WERI-Rb-1 (cell line): ENCODE data around the gene PGGHG.
"Not testable (repeated sequence)": the region's sequence is repeated elsewhere in the genome, so short reads cannot be mapped to it uniquely, and the experiment has no call there.

ENCODE experiments used
- DNase-seq: peaks from one replicate; pipeline ENCODE4 v3.0.0-alpha.2; 2020
- H3K27ac ChIP-seq: fragments of 250-450 bp; sonication (Bioruptor Pico); 2 replicates; pipeline ENCODE4 v1.5.1; 2020; ENCODE audit warnings: mild to moderate bottlenecking, moderate library complexity
- H3K27me3 ChIP-seq: fragments of 250-450 bp; sonication (Bioruptor Pico); 2 replicates; pipeline ENCODE4 v1.5.1; 2021; ENCODE audit warnings: mild to moderate bottlenecking, low read depth, moderate library complexity; ENCODE audit not compliant: insufficient read depth, severe bottlenecking
- H3K36me3 ChIP-seq: fragments of 250-450 bp; sonication (Bioruptor Pico); 2 replicates; pipeline ENCODE4 v1.5.1; 2020; ENCODE audit warnings: mild to moderate bottlenecking, moderate library complexity
- H3K4me3 ChIP-seq: 2 replicates; pipeline ENCODE4 v1.5.1; 2011; ENCODE audit warnings: low read depth, mild to moderate bottlenecking, control low read depth, low read length
- H3K9me3 ChIP-seq: fragments of 250-450 bp; sonication (Bioruptor Pico); 2 replicates; pipeline ENCODE4 v1.5.1; 2021; ENCODE audit warnings: mild to moderate bottlenecking, moderate library complexity; ENCODE audit not compliant: severe bottlenecking
- TF ChIP-seq, protein P1 (sequence below): IDR thresholded peaks from 2 replicates; pipeline ENCODE4 v1.5.1; 2011; ENCODE audit warnings: low read depth, mild to moderate bottlenecking, control low read depth, inconsistent platforms, low read length

Gene PGGHG

DNA sequence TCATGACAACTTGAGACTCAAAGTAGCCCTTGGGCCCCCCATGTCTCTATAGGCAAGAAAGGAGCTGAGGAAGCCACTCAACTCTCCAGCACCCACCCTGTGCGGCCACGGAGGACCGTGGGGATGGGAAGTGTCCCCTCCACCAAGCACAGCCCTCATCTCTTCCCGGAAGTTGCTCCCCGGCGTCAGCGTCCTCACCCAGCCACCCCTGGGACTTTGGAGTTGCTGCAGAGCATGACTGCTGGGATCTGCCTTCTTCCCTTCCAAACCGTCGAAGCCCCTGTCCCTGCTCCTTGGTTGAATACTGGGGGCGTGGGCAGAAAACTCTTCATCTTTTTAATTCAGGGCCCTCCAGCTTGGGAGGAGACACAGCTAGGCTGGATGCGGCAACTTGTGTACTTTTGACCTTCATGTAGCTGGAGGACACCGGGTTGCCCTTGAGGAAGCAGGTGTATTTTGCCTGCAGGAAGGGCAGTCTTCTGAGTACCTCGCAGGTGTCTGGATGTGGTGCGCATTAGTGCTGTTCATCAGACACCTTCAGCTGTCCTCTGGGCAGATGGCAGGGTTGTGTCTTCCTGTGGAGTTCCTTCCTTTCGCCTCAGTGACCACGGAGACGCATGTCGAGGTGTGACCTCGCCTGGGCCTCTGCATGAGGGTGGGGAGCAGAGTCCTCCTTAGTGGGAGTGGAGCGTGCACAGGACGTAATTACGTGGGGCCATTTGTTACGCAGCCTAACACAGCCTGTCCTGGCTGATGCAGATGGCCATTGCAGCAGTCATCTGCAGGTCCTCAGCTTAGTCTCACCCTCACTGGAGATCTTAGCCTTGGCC lies 43.9 kb downstream of the PGGHG start:
- no peaks in the 10 kb centered on the region for H3K9me3 ChIP-seq
- no peaks in the 10 kb centered on the region for H3K36me3 ChIP-seq
- H3K27me3 ChIP-seq: no peaks in the 10 kb centered on the region
- DNase-seq: no peak
- H3K4me3 ChIP-seq: no peak overlapping the region
- TF ChIP-seq, protein P1, sequence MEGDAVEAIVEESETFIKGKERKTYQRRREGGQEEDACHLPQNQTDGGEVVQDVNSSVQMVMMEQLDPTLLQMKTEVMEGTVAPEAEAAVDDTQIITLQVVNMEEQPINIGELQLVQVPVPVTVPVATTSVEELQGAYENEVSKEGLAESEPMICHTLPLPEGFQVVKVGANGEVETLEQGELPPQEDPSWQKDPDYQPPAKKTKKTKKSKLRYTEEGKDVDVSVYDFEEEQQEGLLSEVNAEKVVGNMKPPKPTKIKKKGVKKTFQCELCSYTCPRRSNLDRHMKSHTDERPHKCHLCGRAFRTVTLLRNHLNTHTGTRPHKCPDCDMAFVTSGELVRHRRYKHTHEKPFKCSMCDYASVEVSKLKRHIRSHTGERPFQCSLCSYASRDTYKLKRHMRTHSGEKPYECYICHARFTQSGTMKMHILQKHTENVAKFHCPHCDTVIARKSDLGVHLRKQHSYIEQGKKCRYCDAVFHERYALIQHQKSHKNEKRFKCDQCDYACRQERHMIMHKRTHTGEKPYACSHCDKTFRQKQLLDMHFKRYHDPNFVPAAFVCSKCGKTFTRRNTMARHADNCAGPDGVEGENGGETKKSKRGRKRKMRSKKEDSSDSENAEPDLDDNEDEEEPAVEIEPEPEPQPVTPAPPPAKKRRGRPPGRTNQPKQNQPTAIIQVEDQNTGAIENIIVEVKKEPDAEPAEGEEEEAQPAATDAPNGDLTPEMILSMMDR: no peak
- H3K27ac ChIP-seq: no peak overlapping the region

DNA sequence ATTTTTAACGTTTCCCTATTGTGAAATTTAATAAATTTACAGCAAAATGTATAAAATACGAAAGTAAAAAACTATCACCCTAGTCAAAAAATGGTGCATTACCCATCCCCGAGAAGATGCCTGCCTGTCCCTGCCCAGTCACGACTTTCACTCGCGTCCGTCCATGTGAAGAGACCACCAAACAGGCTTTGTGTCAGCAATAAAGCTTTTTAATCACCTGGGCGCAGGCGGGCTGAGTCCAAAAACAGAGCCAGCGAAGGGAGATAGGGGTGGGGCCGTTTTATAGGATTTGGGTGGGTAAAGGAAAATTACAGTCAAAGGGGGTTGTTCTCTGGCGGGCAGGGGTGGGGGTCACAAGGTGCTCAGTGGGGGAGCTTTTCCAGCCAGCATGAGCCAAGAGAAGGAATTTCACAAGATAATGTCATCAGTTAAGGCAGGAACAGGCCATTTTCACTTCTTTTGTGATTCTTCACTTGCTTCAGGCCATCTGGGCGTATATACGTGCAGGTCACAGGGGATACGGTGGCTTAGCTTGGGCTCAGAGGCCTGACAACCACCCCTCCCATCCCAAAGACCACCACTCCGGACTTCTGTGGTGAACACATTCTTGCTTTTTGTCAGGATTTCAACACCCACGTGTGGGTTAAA lies 44.8 kb downstream of the PGGHG start:
- DNase-seq, H3K36me3 ChIP-seq, H3K4me3 ChIP-seq, H3K9me3 ChIP-seq, H3K27ac ChIP-seq, H3K27me3 ChIP-seq: not testable (repeated sequence)

DNA sequence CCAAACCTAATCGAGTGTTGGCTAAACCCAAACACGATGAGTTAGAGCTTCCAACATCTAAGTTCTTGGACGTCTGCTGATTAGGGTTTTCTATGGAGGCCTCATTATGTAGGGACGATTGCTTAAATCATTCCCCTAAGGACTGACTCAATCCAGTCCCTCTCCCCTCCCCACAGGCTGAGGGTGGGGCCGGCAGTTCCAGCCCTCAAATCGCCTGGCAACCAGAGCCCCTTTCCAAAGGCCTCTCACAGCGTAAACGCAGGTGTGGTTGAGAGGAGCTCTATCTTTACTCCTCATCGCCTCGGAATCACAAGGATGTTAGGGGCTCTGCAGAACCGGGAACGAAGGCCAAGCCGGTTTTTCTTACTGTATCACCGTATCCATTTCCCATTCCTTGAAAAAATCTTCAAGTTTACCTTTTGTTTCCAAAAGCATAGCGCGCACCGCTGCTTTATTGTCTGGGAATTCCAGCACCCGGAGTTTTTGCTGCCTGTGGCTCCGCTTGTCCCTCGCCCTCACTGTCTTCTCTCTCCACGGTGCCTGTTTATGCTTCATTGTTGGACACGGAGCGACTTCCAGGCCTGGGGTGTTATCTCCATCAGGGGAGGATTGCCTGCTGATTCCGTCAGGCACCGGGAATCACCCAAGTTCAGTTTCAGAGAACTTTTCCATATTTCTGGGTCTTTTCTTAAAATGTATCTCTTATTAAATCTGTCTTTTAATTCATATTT lies 45.5 kb downstream of the PGGHG start:
- H3K9me3 ChIP-seq: no peaks in the 10 kb centered on the region
- no peak for DNase-seq
- no peak overlapping the region for H3K27ac ChIP-seq
- TF ChIP-seq, protein P1: no peak
- no peak overlapping the region for H3K4me3 ChIP-seq
- H3K36me3 ChIP-seq: no peaks in the 10 kb centered on the region
- no peaks in the 10 kb centered on the region for H3K27me3 ChIP-seq

DNA sequence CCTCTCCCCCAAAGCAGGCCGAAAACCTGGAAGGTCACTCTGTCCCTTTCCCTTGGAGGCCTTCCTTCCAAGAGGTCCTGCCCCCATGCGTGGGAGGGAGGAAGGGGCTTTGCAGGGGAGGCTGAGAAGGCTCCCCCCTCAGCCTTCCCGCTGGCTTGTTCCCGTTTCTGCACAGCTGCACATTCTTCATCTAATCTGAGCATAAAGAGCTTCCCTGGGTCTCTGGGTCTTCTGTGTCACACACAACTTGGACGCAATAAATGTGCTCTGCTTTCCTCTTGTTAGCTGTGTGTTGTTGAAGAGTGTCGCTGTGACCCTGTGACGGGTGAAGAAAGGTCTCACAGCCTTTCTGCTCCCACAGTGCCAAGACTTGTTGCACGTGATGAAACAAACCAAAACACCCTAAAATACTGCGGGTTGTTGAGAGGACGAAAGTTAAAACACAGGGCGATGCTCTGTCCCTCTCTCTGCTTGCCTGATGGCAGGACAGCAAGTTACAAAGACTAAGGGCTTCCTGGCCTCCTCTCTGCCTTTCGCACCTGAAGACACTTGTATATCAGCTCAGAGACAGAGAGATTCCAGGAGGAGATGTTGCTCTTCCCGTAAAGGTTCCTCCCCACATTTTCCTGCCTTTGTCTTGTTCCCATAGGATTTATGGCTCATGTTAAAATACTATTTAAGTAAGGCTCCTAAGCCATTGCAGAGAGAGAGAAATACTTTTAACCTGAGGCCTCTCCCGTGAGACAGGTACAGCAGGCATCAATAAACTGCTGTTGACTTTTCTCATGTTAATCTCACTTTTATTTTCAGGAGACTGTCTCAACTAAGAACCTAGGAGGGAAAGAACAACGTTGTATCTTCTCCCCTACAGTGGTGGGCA lies 47.1 kb downstream of the PGGHG start:
- H3K9me3 ChIP-seq: no peaks in the 10 kb centered on the region
- H3K36me3 ChIP-seq: no peaks in the 10 kb centered on the region
- no peaks in the 10 kb centered on the region for H3K27me3 ChIP-seq
- H3K27ac ChIP-seq: no peak overlapping the region
- DNase-seq: no peak
- TF ChIP-seq, protein P1: no peak
- no peak overlapping the region for H3K4me3 ChIP-seq

DNA sequence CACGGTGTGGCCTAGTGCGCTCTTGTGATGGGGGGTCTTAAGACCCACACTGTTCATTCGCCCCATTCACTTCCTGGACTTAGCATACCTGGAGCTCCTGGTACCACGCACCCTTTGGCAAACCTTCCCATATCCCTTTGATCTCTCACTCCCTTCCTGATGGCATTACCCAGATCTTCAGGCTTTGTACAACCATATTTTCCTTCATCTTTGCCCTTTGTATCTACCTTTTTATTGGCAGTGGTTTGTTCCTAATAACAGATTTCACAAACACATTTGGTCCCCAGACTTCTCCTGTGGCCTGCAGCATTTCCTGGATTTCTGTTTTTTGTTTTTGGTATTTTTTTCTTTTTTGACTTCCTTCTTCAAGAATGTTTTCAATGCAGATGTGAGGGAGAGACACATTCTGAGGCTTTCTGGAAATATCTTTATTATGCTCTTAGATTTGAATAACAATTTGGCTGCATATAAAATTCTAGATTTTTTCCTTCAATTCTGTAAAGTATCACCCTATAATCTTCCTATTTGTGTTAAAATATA lies 47.8 kb downstream of the PGGHG start:
- no peaks in the 10 kb centered on the region for H3K36me3 ChIP-seq
- DNase-seq: no peak
- TF ChIP-seq, protein P1: no peak
- no peak overlapping the region for H3K4me3 ChIP-seq
- no peaks in the 10 kb centered on the region for H3K27me3 ChIP-seq
- H3K9me3 ChIP-seq: no peaks in the 10 kb centered on the region
- H3K27ac ChIP-seq: no peak overlapping the region
